ENCODE data around the gene MED9.
A peak's percentile ranks its signal among the peaks of the same experiment; 100 is the strongest.

Gene MED9

DNA sequence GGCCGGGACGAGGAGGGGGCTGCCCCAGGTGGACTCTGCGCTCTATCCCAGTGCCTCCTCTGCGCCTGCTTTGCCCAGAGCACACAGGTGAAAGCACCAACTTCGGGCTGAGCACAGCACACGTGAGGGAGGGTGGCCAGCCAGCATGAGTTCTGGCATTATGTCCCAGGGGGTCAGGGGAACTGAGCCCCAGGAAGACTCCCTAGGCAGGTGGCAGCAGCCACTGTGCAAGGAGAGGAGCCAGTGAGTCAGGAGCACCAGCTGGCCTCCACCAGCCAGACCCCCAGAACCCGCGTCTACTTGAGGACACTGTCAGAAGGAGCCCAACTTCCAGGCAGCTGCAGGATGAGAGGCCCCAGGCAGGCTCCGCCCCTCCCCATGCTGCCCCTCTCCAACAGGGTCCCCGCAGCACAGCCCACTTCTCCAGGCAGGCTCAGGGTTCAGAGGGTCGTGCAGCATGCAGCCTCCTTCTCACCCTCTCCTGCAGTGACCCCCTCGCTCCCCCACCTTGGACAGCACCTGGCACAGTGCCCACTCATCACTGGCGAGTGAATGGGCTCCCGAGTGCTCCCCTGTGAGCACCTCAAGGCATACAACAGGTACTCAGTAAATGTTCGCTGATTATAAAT, 63.6 kb downstream of the MED9 start:
- Histone ChIP-seq H3K36me3 (ENCODE audit: insufficient read depth, low read length) (no peaks in the 10 kb centered on the region), H3K4me1 (ENCODE audit: insufficient read depth, low read length) (no peaks in the 10 kb centered on the region), H3K4me2 (ENCODE audit: insufficient read depth, low read length) (no peak overlapping the region), H3K4me3 (ENCODE audit: low read depth in 1 of 2, low read length in 2 of 2) (no peak overlapping the region), H3K79me2 (ENCODE audit: insufficient read depth, low read length) (no peaks in the 10 kb centered on the region), H3K9ac (ENCODE audit: low read depth, low read length) (no peak overlapping the region), H2AFZ (ENCODE audit: low read depth, low read length) (no peak overlapping the region), H3K27me3 (ENCODE audit: insufficient read depth, low read length, poor library complexity) (no peaks in the 10 kb centered on the region), H4K20me1 (ENCODE audit: insufficient read depth, low read length) (no peaks in the 10 kb centered on the region), H3K27ac (ENCODE audit: low read length) (no peak overlapping the region), H3K9me3 (ENCODE audit: insufficient read depth, low read length, severe bottlenecking) (no peaks in the 10 kb centered on the region)
- DNase-seq (peak; percentile 34), ATAC-seq (ENCODE audit: insufficient read depth, low read depth) (peak; percentile 67)
- TF ChIP-seq EZH2 (IDR thresholded peaks at IDR 0.05; ENCODE audit: borderline replicate concordance, low read depth, low read length, severe bottlenecking): no peak
- TF ChIP-seq, protein P1, sequence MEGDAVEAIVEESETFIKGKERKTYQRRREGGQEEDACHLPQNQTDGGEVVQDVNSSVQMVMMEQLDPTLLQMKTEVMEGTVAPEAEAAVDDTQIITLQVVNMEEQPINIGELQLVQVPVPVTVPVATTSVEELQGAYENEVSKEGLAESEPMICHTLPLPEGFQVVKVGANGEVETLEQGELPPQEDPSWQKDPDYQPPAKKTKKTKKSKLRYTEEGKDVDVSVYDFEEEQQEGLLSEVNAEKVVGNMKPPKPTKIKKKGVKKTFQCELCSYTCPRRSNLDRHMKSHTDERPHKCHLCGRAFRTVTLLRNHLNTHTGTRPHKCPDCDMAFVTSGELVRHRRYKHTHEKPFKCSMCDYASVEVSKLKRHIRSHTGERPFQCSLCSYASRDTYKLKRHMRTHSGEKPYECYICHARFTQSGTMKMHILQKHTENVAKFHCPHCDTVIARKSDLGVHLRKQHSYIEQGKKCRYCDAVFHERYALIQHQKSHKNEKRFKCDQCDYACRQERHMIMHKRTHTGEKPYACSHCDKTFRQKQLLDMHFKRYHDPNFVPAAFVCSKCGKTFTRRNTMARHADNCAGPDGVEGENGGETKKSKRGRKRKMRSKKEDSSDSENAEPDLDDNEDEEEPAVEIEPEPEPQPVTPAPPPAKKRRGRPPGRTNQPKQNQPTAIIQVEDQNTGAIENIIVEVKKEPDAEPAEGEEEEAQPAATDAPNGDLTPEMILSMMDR (IDR thresholded peaks at IDR 0.05; ENCODE audit: borderline replicate concordance, extremely low read depth, low read length, poor library complexity, severe bottlenecking): no peak

DNA sequence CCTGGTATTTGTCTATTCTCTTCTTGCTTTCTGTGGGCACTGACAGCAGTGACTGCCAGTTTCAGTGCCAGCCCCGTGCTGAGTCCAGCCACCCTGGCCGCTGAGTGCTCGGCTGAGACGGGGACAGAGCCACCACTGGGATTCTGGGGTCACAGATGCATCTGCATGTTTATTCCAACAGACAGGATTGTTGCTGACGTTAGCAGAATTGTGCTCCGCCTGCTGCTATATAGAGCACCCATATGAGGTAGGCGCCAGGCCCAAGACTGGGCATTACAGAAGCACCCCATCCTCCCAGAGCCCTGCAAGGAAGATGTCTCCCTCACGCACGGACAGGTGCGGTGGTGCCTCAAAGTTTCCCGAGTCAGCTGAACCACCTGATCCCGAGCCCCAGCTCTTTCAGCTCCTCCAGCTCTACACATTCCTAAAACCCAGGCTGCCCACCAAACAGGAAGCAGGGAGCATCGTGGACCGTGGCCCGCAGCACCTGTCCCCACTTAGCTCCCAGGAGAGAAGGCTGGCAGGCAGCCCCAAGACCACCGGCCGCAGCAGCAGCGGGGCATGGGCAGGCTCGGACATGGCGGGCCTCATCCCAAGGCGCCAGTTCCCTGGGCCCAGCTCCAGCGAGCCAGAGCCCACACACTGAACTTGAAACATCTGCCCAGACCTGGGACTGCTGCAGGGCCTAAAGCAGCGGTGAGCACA, 64.3 kb downstream of the MED9 start:
- H3K4me1 ChIP-seq (ENCODE audit: insufficient read depth, low read length): no peaks in the 10 kb centered on the region
- H3K27ac ChIP-seq (ENCODE audit: low read length): no peak overlapping the region
- H3K36me3 ChIP-seq (ENCODE audit: insufficient read depth, low read length): no peaks in the 10 kb centered on the region
- H3K4me2 ChIP-seq (ENCODE audit: insufficient read depth, low read length): no peak overlapping the region
- no peaks in the 10 kb centered on the region for H3K79me2 ChIP-seq (ENCODE audit: insufficient read depth, low read length)
- TF ChIP-seq, protein P1 (IDR thresholded peaks at IDR 0.05; ENCODE audit: borderline replicate concordance, extremely low read depth, low read length, poor library complexity, severe bottlenecking): no peak
- no peaks in the 10 kb centered on the region for H3K9me3 ChIP-seq (ENCODE audit: insufficient read depth, low read length, severe bottlenecking)
- no peak overlapping the region for H3K9ac ChIP-seq (ENCODE audit: low read depth, low read length)
- H4K20me1 ChIP-seq (ENCODE audit: insufficient read depth, low read length): no peaks in the 10 kb centered on the region
- no peak for DNase-seq
- no peak overlapping the region for H3K4me3 ChIP-seq (ENCODE audit: low read depth in 1 of 2, low read length in 2 of 2)
- H2AFZ ChIP-seq (ENCODE audit: low read depth, low read length): no peak overlapping the region
- no peaks in the 10 kb centered on the region for H3K27me3 ChIP-seq (ENCODE audit: insufficient read depth, low read length, poor library complexity)
- no peak for ATAC-seq (ENCODE audit: insufficient read depth, low read depth)

DNA sequence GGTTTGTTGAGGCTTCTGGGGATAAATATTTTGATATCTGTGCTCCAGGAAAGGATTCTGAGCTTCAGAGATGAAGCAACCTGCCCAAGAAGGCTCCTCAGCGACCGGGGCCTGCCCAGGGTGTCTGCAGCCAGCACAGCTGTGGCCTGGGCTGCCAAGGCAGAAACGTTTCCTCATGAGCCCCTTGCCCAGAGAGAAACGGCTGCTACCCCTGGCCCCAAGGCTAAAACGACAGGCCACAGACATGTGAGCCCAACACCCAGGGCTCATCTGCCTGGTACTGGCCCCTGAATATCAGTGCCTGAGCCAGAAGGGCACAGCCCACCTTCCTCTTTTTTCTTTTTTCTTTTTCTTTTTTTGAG, 64.8 kb downstream of the MED9 start:
- Histone ChIP-seq H2AFZ (ENCODE audit: low read depth, low read length) (no peak overlapping the region), H3K27ac (ENCODE audit: low read length) (no peak overlapping the region), H3K79me2 (ENCODE audit: insufficient read depth, low read length) (no peaks in the 10 kb centered on the region), H3K27me3 (ENCODE audit: insufficient read depth, low read length, poor library complexity) (no peaks in the 10 kb centered on the region), H3K4me2 (ENCODE audit: insufficient read depth, low read length) (no peak overlapping the region), H3K4me1 (ENCODE audit: insufficient read depth, low read length) (no peaks in the 10 kb centered on the region), H3K9ac (ENCODE audit: low read depth, low read length) (no peak overlapping the region), H3K4me3 (ENCODE audit: low read depth in 1 of 2, low read length in 2 of 2) (no peak overlapping the region), H3K36me3 (ENCODE audit: insufficient read depth, low read length) (no peaks in the 10 kb centered on the region), H4K20me1 (ENCODE audit: insufficient read depth, low read length) (no peaks in the 10 kb centered on the region), H3K9me3 (ENCODE audit: insufficient read depth, low read length, severe bottlenecking) (no peaks in the 10 kb centered on the region)
- ATAC-seq (ENCODE audit: insufficient read depth, low read depth): no peak
- DNase-seq: no peak
- TF ChIP-seq, protein P1 (IDR thresholded peaks at IDR 0.05; ENCODE audit: borderline replicate concordance, extremely low read depth, low read length, poor library complexity, severe bottlenecking): no peak
- no peak for TF ChIP-seq EZH2 (IDR thresholded peaks at IDR 0.05; ENCODE audit: borderline replicate concordance, low read depth, low read length, severe bottlenecking)
